ENCODE data around the gene DIO3. TPM values are rescaled to one million over a fixed set of nuclear protein-coding genes. Genes with fewer than 3 reads are reported as not detected.
A peak's percentile ranks its signal among the peaks of the same experiment; 100 is the strongest.

DIO3 gene
- total RNA-seq, 4 donors from 2014 or later = 4.3 to 14.2 (median 5.1) TPM

DNA sequence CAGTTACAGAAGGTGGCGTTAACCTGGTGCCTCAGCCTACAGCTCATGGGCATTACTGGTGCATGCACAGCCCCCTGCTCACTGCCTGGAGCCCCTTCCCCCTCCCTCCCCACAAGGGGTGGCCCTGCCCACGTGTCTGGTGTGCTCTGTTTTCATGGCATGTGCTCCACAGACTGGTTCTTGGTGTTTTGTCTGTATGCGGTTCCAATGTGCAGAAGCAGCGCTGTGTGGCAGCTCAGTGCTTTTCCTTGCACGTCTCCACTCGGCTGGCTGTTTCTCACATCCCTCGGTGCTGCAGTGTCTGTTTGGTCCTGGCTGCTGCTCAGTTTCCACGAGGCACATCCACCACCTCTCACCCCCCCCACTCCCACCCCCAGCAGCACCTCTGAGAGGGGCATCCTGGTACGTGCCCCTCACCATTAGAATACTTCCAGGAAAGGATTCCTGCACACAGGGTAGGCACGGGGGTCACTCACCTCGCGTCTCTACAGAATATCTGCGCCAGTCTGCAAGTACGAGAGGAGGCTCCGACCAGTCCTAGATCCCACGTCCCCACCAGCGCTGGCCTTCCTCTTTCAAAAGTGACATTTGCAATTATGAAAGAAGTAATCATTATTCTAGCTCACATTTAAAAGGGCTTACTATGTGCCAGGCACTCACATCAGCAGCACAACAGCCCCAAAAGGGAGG, 27.1 kb downstream of the DIO3 start:
- TF ChIP-seq, protein P1, sequence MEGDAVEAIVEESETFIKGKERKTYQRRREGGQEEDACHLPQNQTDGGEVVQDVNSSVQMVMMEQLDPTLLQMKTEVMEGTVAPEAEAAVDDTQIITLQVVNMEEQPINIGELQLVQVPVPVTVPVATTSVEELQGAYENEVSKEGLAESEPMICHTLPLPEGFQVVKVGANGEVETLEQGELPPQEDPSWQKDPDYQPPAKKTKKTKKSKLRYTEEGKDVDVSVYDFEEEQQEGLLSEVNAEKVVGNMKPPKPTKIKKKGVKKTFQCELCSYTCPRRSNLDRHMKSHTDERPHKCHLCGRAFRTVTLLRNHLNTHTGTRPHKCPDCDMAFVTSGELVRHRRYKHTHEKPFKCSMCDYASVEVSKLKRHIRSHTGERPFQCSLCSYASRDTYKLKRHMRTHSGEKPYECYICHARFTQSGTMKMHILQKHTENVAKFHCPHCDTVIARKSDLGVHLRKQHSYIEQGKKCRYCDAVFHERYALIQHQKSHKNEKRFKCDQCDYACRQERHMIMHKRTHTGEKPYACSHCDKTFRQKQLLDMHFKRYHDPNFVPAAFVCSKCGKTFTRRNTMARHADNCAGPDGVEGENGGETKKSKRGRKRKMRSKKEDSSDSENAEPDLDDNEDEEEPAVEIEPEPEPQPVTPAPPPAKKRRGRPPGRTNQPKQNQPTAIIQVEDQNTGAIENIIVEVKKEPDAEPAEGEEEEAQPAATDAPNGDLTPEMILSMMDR (IDR thresholded peaks at IDR 0.05) = no peak
- ATAC-seq (ENCODE audit: low FRiP score) (no peak), DNase-seq (ENCODE audit: low spot score) (peak; percentile 11)

DNA sequence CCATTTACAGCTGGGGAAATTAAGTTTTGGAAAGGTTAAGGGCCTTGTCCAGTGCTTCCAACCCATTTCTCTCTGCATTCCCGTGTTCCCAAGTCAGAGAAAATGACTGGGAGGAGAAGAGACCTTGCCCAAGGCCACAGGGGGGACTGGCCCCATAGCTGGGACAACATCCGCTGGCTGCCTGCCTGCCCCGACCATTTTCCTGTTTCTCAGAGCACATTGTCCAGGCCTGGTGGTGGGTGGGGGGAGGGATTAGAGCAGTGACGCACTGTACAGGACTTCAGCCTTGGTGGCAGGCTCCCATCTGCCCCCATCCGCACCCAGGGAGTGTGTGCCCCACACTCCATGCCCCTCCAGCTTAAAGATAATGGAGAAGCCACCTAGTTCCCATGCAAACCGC, 27.7 kb downstream of the DIO3 start:
- TF ChIP-seq, protein P1 (IDR thresholded peaks at IDR 0.05) = no peak
- ATAC-seq (ENCODE audit: low FRiP score) (no peak), DNase-seq (ENCODE audit: low spot score) (no peak)

DNA sequence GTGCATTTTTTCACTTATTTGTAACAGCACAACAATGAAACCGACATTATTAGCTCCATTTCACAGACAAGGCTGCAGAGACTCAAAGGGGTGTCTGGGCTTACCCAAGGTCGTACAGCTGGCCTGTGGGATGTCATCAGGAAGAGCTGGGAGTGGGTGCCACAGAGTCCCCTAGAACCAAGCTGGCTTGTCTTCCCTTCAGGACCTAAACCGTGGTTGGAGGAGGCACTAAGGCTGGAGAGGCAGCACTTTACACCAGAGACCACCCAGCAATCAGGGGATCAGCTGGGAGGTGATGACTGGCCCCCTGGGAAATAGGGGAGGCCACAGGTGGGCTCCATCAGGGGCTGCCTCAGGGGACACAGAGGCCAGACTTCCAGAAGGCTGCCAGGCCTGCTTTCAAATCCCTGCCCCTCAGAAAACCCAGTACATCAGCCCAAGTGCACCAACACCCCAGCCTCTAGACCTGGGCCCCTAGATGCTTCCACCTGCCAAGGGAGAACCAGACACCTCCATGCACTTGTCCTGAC, 28.3 kb downstream of the DIO3 start:
- TF ChIP-seq, protein P1 (IDR thresholded peaks at IDR 0.05) = no peak
- DNase-seq (ENCODE audit: low spot score) (no peak), ATAC-seq (ENCODE audit: low FRiP score) (no peak)

DNA sequence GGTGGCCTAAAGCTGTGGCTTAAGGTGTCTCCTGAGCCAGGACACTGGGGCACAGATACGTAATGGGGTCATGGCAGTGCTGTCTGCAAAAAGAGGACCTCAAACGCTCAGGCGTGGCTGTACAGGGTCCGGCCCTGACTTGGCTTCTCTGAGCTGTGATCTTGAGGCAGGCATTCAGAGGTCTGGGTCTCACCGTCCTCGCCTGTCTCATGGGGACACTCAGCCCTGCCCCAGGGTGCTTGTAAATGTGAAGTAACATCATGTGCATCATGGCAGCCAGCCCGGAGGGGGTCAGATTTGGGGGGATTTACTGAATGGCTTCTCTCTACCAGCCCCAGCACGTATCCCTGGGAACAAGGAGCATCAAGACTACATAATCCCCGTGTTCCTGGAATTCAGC, 28.8 kb downstream of the DIO3 start:
- ATAC-seq (ENCODE audit: low FRiP score) (no peak), DNase-seq (ENCODE audit: low spot score) (no peak)
- TF ChIP-seq, protein P1 (IDR thresholded peaks at IDR 0.05) = no peak

DNA sequence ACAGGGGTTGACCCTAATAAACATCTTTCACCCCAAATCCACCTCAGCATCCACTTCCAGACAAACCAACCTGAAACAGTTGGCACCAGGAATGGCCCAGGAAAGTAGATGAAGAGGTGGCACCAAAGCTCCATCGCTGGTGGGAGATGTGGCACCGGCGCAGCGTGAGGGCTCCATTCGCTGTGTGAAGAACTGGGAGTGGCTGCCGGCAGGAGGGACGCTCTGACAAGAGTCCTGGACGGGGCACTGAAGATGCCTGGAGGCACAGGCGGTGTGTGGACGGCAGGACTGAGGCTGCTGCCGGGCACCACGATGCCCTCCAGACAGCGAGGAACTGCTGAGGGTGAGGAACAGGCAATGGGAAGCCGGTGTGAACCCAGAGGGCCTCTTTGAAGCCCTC, 29.3 kb downstream of the DIO3 start:
- TF ChIP-seq, protein P1 (IDR thresholded peaks at IDR 0.05) = no peak
- ATAC-seq (ENCODE audit: low FRiP score) = no peak

DNA sequence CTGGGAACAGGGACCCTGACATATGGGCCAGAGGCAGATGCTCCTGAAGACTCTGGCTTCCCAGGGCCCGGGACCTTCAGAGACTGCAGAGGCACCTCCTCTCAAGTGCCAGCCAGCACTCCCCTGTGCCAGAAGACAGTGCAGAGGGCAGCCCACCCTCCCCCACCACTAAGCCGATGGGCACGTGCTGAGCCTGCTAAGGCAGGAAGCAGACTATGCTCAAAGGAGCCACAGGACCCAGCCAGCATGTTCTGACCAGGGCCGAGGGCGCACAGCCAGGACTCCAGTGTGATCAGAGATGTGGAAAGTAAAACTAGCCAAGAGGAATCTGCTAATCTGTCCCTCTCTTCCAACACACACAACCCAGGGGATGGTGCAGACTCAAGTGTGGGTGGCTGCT, 29.8 kb downstream of the DIO3 start:
- DNase-seq (ENCODE audit: low spot score) (no peak), ATAC-seq (ENCODE audit: low FRiP score) (no peak)
- TF ChIP-seq, protein P1 (IDR thresholded peaks at IDR 0.05) = no peak

More for the DNA sequence above, 29.3 kb downstream of the DIO3 start:
- no peak for DNase-seq (ENCODE audit: low spot score)

DNA sequence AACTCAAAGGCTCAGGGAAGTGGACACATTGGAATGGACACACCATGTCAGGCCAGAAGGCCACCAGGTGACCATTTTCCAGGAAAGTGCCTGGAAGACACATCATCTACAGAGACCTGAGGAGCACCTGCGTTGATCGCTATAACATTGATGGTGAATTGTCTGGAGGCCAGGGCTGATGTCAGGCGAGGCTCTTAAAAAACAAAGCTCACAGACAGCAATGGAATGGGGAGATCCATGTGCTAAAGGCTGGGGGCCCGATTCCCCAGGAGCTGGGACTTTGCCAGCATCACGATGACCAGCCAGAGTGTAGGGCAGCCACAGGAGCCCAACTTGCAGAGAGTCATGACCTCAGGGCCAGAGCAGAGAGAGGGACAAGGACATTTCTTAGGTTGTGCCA, 30.3 kb downstream of the DIO3 start:
- TF ChIP-seq, protein P1 (IDR thresholded peaks at IDR 0.05) = no peak
- DNase-seq (ENCODE audit: low spot score) = no peak

More for the DNA sequence above, 30.3 kb downstream of the DIO3 start:
- ATAC-seq (ENCODE audit: low FRiP score) = no peak
